ENCODE data around the gene MID1.
A peak's percentile ranks its signal among the peaks of the same experiment; 100 is the strongest.

The MID1 gene

DNA sequence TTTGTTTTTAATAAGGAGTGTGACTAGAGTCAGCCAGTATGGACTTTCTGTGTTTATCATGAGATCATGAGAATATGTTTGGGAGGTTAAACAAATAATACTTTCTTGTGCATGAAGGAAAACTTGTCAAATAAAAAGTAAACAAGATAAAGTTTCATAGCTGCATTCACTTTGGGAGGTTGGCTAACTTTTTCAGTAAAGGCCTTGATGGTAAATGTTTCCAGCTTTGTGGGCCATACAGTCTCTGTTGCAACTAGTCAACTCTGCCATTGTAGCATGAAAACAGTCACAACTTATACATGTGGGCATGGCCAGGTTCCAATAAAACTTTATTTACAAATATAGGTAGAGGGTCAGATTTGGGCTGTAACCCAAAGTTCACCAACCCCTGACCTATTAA, 150.4 kb downstream of the MID1 start:
- no peak for DNase-seq (ENCODE audit: low read depth)
- H3K4me3 ChIP-seq (ENCODE audit: low read depth, low read length), result no peak overlapping the region
- TF ChIP-seq, protein P1, sequence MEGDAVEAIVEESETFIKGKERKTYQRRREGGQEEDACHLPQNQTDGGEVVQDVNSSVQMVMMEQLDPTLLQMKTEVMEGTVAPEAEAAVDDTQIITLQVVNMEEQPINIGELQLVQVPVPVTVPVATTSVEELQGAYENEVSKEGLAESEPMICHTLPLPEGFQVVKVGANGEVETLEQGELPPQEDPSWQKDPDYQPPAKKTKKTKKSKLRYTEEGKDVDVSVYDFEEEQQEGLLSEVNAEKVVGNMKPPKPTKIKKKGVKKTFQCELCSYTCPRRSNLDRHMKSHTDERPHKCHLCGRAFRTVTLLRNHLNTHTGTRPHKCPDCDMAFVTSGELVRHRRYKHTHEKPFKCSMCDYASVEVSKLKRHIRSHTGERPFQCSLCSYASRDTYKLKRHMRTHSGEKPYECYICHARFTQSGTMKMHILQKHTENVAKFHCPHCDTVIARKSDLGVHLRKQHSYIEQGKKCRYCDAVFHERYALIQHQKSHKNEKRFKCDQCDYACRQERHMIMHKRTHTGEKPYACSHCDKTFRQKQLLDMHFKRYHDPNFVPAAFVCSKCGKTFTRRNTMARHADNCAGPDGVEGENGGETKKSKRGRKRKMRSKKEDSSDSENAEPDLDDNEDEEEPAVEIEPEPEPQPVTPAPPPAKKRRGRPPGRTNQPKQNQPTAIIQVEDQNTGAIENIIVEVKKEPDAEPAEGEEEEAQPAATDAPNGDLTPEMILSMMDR (IDR thresholded peaks at IDR 0.05; ENCODE audit: low read depth, low read length), result no peak
- TF ChIP-seq POLR2A (IDR thresholded peaks at IDR 0.05; ENCODE audit: extremely low read depth, insufficient read length), result no peak
- TF ChIP-seq MYC (IDR thresholded peaks at IDR 0.05; ENCODE audit: low read depth, low read length), result no peak
- TF ChIP-seq, protein P2, sequence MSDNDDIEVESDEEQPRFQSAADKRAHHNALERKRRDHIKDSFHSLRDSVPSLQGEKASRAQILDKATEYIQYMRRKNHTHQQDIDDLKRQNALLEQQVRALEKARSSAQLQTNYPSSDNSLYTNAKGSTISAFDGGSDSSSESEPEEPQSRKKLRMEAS (IDR thresholded peaks at IDR 0.05; ENCODE audit: low read depth, low read length), result no peak

DNA sequence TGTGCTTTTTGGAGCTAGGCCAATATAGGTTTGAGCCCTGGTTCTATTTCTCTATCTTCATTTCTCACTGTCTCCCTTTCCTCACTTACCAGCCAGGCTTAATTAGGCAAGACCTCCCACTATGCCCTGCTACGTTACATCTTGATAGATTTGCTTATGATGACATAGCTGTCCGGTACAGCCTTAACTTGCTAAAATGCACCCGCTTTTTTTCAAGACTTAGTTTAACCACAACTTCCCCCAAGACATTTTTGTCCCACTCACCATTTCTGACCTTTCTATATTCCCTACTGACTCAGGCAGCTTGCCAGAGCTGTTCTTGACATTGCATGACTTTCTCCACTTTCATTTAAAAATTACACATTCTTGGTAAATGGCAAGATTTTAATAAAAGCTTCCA, 152.6 kb downstream of the MID1 start:
- no peak overlapping the region for H3K4me3 ChIP-seq (ENCODE audit: low read depth, low read length)
- DNase-seq (ENCODE audit: low read depth), result peak; percentile 86
- TF ChIP-seq, protein P1 (IDR thresholded peaks at IDR 0.05; ENCODE audit: low read depth, low read length), result no peak
- TF ChIP-seq, protein P2 (IDR thresholded peaks at IDR 0.05; ENCODE audit: low read depth, low read length), result peak; percentile 48; the same call in 1 of the 2 replicates
- no peak for TF ChIP-seq POLR2A (IDR thresholded peaks at IDR 0.05; ENCODE audit: extremely low read depth, insufficient read length)
- no peak; the same call in 1 of the 2 replicates for TF ChIP-seq MYC (IDR thresholded peaks at IDR 0.05; ENCODE audit: low read depth, low read length)

DNA sequence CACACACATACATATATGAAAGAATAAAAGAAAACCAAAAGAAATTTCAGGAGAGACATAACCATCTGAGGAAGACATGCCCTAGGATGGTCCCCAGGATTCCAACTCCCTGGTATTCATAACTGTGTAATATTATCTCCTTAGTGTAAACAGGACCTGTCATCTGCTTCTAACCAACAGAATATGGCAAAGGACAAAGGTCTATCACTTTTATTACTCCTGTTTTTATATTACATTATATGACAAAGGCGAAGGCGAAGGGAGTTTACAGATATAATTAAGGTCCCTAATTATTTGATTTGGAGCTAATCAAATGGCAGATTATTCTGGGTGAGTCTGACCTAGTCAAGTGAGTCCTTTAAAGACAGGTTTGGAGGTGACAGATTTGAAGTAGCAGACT, 155.1 kb downstream of the MID1 start:
- TF ChIP-seq, protein P2 (IDR thresholded peaks at IDR 0.05; ENCODE audit: low read depth, low read length), result no peak
- TF ChIP-seq POLR2A (IDR thresholded peaks at IDR 0.05; ENCODE audit: extremely low read depth, insufficient read length) (no peak), MYC (IDR thresholded peaks at IDR 0.05; ENCODE audit: low read depth, low read length) (no peak)
- TF ChIP-seq, protein P1 (IDR thresholded peaks at IDR 0.05; ENCODE audit: low read depth, low read length), result no peak
- no peak overlapping the region for H3K4me3 ChIP-seq (ENCODE audit: low read depth, low read length)
- DNase-seq (ENCODE audit: low read depth), result no peak

DNA sequence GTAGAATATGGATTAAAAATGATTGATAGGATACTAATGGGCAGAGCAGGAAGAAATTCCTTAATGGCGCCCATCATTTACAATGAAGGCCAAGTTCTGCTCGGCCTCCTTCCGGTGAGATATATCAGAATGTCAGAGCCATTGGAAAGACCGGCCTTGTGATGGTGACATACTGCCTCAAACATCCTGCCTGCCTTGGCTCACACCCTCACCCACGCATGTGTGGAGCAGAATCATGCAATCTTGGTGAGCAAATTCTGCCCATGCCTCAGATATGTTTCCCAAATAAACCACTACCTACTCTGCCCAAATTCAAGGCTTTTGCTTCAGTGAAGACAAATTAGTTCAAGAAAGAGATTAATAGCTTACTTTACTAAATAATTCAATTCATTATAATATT, 163.3 kb downstream of the MID1 start:
- TF ChIP-seq POLR2A (IDR thresholded peaks at IDR 0.05; ENCODE audit: extremely low read depth, insufficient read length) (no peak), MYC (IDR thresholded peaks at IDR 0.05; ENCODE audit: low read depth, low read length) (no peak)
- TF ChIP-seq, protein P1 (IDR thresholded peaks at IDR 0.05; ENCODE audit: low read depth, low read length), result no peak
- TF ChIP-seq, protein P2 (IDR thresholded peaks at IDR 0.05; ENCODE audit: low read depth, low read length), result no peak
- H3K4me3 ChIP-seq (ENCODE audit: low read depth, low read length), result no peak overlapping the region
- DNase-seq (ENCODE audit: low read depth), result no peak

DNA sequence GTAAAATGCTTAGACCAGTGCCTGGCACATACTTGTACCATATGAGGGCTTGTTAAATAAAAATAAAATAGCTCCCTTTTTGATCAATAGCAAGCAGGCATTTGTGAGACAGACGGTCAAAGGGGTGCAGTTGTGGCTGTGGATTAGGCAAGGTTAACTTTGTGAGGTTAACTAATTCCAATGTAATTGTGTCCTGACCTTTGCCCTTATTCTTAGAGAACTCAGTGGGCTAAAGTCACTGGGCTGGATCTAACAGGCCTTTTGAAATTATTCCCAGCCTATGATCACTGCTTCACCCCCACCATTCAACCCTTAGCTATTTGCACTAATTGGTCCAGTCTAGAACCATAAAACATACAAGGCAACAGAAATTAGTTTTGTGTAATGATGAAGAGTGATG, 166.4 kb downstream of the MID1 start:
- no peak for DNase-seq (ENCODE audit: low read depth)
- H3K4me3 ChIP-seq (ENCODE audit: low read depth, low read length), result no peak overlapping the region
- TF ChIP-seq, protein P1 (IDR thresholded peaks at IDR 0.05; ENCODE audit: low read depth, low read length), result no peak
- TF ChIP-seq POLR2A (IDR thresholded peaks at IDR 0.05; ENCODE audit: extremely low read depth, insufficient read length) (no peak), MYC (IDR thresholded peaks at IDR 0.05; ENCODE audit: low read depth, low read length) (no peak)

DNA sequence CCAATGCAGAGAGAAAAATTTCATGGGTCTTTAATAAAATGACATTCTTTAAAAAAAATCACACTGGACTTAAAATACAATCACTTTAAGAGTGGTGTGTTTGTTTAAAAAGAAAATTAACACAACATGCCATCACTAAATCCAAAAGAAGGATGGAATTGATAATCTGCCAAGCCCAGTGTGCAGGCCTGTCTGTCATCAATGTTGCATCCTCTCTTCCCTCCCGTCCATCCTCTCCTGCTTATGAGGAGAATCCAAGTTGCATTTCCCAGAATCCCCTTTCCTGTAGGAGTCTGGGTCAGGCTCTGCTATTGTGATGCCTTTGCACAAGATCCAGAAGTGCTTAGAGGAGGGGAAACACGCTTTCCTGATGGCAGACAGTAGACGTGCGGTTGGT, 169.4 kb downstream of the MID1 start:
- no peak for DNase-seq (ENCODE audit: low read depth)
- TF ChIP-seq, protein P1 (IDR thresholded peaks at IDR 0.05; ENCODE audit: low read depth, low read length), result no peak
- TF ChIP-seq, protein P2 (IDR thresholded peaks at IDR 0.05; ENCODE audit: low read depth, low read length), result no peak
- TF ChIP-seq MYC (IDR thresholded peaks at IDR 0.05; ENCODE audit: low read depth, low read length) (no peak), POLR2A (IDR thresholded peaks at IDR 0.05; ENCODE audit: extremely low read depth, insufficient read length) (no peak)
- H3K4me3 ChIP-seq (ENCODE audit: low read depth, low read length), result no peak overlapping the region

Measured in NB4 (cell line).